Measurements from ENCODE around the gene GBGT1.
"Not testable (repeated sequence)": the region's sequence is repeated elsewhere in the genome, so short reads cannot be mapped to it uniquely, and the experiment has no call there.

Gene GBGT1

GRCh38 chr9:133163504-133164172 is at the start of gene GBGT1:
TSS of gene GBGT1 (minus strand) at chr9:133163914. CDS start at chr9:133162412, 1,502 bp downstream.
- no peak for DNase-seq (ENCODE audit: low read depth in 1 of 2, low spot score in 1 of 2)

- no peak for DNase-seq (ENCODE audit: low read depth in 1 of 2, low spot score in 1 of 2)
These were observed 46.9 kb upstream of the GBGT1 start for GRCh38 chr9:133210609-133211008.

- no peak for DNase-seq (ENCODE audit: low read depth in 1 of 2, low spot score in 1 of 2)
These were observed 46.5 kb upstream of the GBGT1 start for GRCh38 chr9:133210202-133210532.

GRCh38 chr9:133209327-133210201 is 45.9 kb upstream of the GBGT1 start:
- DNase-seq (ENCODE audit: low read depth in 1 of 2, low spot score in 1 of 2) = not testable (repeated sequence)

- not testable (repeated sequence) for DNase-seq (ENCODE audit: low read depth in 1 of 2, low spot score in 1 of 2)
These were observed 45.2 kb upstream of the GBGT1 start, which contains the start of gene OBP2B for GRCh38 chr9:133208880-133209300. TSS of gene OBP2B (minus strand) at chr9:133209250. CDS start at chr9:133209199, 51 bp downstream.

GRCh38 chr9:133208171-133208879 is 44.6 kb upstream of the GBGT1 start:
- DNase-seq (ENCODE audit: low read depth in 1 of 2, low spot score in 1 of 2) = not testable (repeated sequence)

GRCh38 chr9:133207540-133208170 is 43.9 kb upstream of the GBGT1 start:
- DNase-seq (ENCODE audit: low read depth in 1 of 2, low spot score in 1 of 2) = no peak

GRCh38 chr9:133207021-133207531 is 43.4 kb upstream of the GBGT1 start:
- DNase-seq (ENCODE audit: low read depth in 1 of 2, low spot score in 1 of 2) = no peak

- DNase-seq (ENCODE audit: low read depth in 1 of 2, low spot score in 1 of 2) = no peak
These were observed 42.5 kb upstream of the GBGT1 start for GRCh38 chr9:133205996-133206931.

GRCh38 chr9:133205481-133205887 is 41.8 kb upstream of the GBGT1 start:
- DNase-seq (ENCODE audit: low read depth in 1 of 2, low spot score in 1 of 2) = not testable (repeated sequence)

- DNase-seq (ENCODE audit: low read depth in 1 of 2, low spot score in 1 of 2) = no peak
These were observed 41.3 kb upstream of the GBGT1 start for GRCh38 chr9:133204993-133205336.

GRCh38 chr9:133204335-133204992 is 40.8 kb upstream of the GBGT1 start:
- no peak for DNase-seq (ENCODE audit: low read depth in 1 of 2, low spot score in 1 of 2)

- DNase-seq (ENCODE audit: low read depth in 1 of 2, low spot score in 1 of 2) = no peak
These were observed 39.9 kb upstream of the GBGT1 start for GRCh38 chr9:133203506-133204075.

- no peak for DNase-seq (ENCODE audit: low read depth in 1 of 2, low spot score in 1 of 2)
These were observed 39.2 kb upstream of the GBGT1 start for GRCh38 chr9:133202688-133203453.

- DNase-seq (ENCODE audit: low read depth in 1 of 2, low spot score in 1 of 2) = no peak
These were observed 38.4 kb upstream of the GBGT1 start for GRCh38 chr9:133202145-133202513.

- DNase-seq (ENCODE audit: low read depth in 1 of 2, low spot score in 1 of 2) = no peak
These were observed 37.9 kb upstream of the GBGT1 start for GRCh38 chr9:133201424-133202144.

GRCh38 chr9:133200631-133201030 is 36.9 kb upstream of the GBGT1 start:
- no peak for DNase-seq (ENCODE audit: low read depth in 1 of 2, low spot score in 1 of 2)
